Adrenal gland (tissue), 5 donors: Measurements from ENCODE around the gene DBNDD1.

Experiments used
- CTCF ChIP-seq, 6 experiments: fragments of 450-650 bp in 4 of 6; fragments of 200-600 bp in 2 of 6; sonication (generic) in 1 of 6; IDR thresholded peaks; 1 replicate in 5 of 6; 2 replicates in 1 of 6; pipeline versions ENCODE4 v1.5.1 to v1.8.0; 2016 to 2021; ENCODE audit warnings: antibody characterized with exemption in 6 of 6, mild to moderate bottlenecking in 2 of 6, moderate library complexity in 1 of 6
- POLR2A ChIP-seq, 2 donors: fragments of 450-650 bp; IDR thresholded peaks; one replicate each; pipeline ENCODE4 v1.6.1; 2017; ENCODE audit warnings: antibody characterized with exemption in 2 of 2, mild to moderate bottlenecking in 2 of 2, moderate library complexity in 1 of 2
- donor health status: DM: no; HTN: no; CAD: no.

DNA sequence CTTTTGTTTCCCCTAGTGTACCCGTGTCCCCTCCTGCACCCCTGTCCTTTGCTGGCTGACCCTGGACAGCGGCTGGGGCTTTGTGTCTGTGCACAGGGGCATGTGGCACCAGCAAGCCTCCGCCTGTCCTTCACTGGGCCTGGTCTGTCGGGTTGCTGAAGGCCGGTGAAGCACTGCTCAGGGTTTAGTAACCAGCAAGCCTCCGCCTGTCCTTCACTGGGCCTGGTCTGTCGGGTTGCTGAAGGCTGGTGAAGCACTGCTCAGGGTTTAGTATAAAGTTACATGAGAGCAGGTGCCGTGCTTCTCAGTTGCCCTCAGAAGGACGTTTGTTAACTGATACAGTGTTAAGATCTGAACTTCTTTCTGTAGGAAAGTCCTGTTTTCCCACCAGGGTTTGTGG lies 36.9 kb downstream of the DBNDD1 start:
- no peak for TF ChIP-seq CTCF (IDR thresholded peaks at IDR 0.05)
- TF ChIP-seq POLR2A (IDR thresholded peaks at IDR 0.05), result no peak
